Liver (tissue), 9 donors: ENCODE data around the gene ABCB6. TPM values are rescaled to one million over a fixed set of nuclear protein-coding genes. Genes with fewer than 3 reads are reported as not detected.

Source experiments
- DNase-seq: peaks from one replicate; pipeline ENCODE4 v3.0.0-alpha.2; 2017; ENCODE audit warnings: low spot score
- H3K27ac ChIP-seq, 2 donors: one replicate each; pipeline ENCODE4 v1.7.0; 2013; ENCODE audit warnings: inconsistent platforms in 2 of 2, low read length in 2 of 2, control low read depth in 1 of 2, low read depth in 1 of 2, mild to moderate bottlenecking in 1 of 2
- H3K27me3 ChIP-seq, 4 donors: one replicate each; pipeline versions ENCODE4 v1.6.1 to v1.7.0; 2013; ENCODE audit warnings: low read length in 3 of 4, inconsistent platforms in 1 of 4, mild to moderate bottlenecking in 1 of 4, moderate library complexity in 1 of 4; ENCODE audit not compliant: control insufficient read depth in 4 of 4, insufficient read depth in 4 of 4
- H3K36me3 ChIP-seq, 4 donors: one replicate each; pipeline versions ENCODE4 v1.6.1 to v1.7.0; 2013; ENCODE audit warnings: low read length in 3 of 4, mild to moderate bottlenecking in 3 of 4, low read depth in 1 of 4, moderate library complexity in 1 of 4; ENCODE audit not compliant: control insufficient read depth in 4 of 4, insufficient read depth in 3 of 4
- H3K4me1 ChIP-seq, 4 donors: one replicate each; pipeline versions ENCODE4 v1.6.1 to v1.7.0; 2013; ENCODE audit warnings: low read length in 3 of 4, mild to moderate bottlenecking in 3 of 4, moderate library complexity in 1 of 4; ENCODE audit not compliant: control insufficient read depth in 4 of 4, insufficient read depth in 4 of 4
- H3K4me3 ChIP-seq, 3 donors: one replicate each; pipeline versions ENCODE4 v1.6.1 to v1.7.0; 2013; ENCODE audit warnings: low read length in 3 of 3, control low read depth in 1 of 3, low read depth in 1 of 3, mild to moderate bottlenecking in 1 of 3
- H3K9ac ChIP-seq, 2 donors: one replicate each; pipeline ENCODE4 v1.7.0; 2013; ENCODE audit warnings: low read length in 2 of 2, mild to moderate bottlenecking in 2 of 2, moderate library complexity in 2 of 2, control low read depth in 1 of 2, low read depth in 1 of 2
- H3K9me3 ChIP-seq, 4 donors: one replicate each; pipeline versions ENCODE4 v1.6.1 to v1.7.0; 2013; ENCODE audit warnings: low read length in 3 of 4; ENCODE audit not compliant: control insufficient read depth in 4 of 4
- ATF3 ChIP-seq: IDR thresholded peaks from 2 replicates; pipeline ENCODE4 v1.6.1; 2016; ENCODE audit warnings: antibody characterized with exemption
- CTCF ChIP-seq: fragments of 150-350 bp; IDR thresholded peaks from 2 replicates; pipeline ENCODE4 v1.5.1; 2017; ENCODE audit warnings: improper control_type of control experiment, low read depth, low read length; ENCODE audit not compliant: missing input control
- EGR1 ChIP-seq, 2 donors: IDR thresholded peaks; 2 replicates each; pipeline ENCODE4 v1.6.1; 2016 to 2018; ENCODE audit warnings: antibody characterized with exemption in 2 of 2, low read depth in 2 of 2
- FOXA1 ChIP-seq: IDR thresholded peaks from 2 replicates; pipeline ENCODE4 v1.6.1; 2016; ENCODE audit warnings: antibody characterized with exemption
- FOXA2 ChIP-seq: IDR thresholded peaks from 2 replicates; pipeline ENCODE4 v1.6.1; 2016; ENCODE audit warnings: antibody characterized with exemption
- GABPA ChIP-seq, 2 donors: IDR thresholded peaks in 1 of 2; conservative IDR thresholded peaks in 1 of 2; 2 replicates each; pipeline ENCODE4 v1.6.1; 2016; ENCODE audit warnings: antibody characterized with exemption in 2 of 2, mild to moderate bottlenecking in 1 of 2, moderate library complexity in 1 of 2
- HNF4A ChIP-seq, 2 donors: conservative IDR thresholded peaks; 2 replicates each; pipeline ENCODE4 v1.6.1; 2016; ENCODE audit warnings: antibody characterized with exemption in 2 of 2, mild to moderate bottlenecking in 2 of 2
- HNF4G ChIP-seq: IDR thresholded peaks from 2 replicates; pipeline ENCODE4 v1.6.1; 2016; ENCODE audit warnings: antibody characterized with exemption
- JUND ChIP-seq, 2 donors: IDR thresholded peaks; 2 replicates each; pipeline ENCODE4 v1.6.1; 2016; ENCODE audit warnings: antibody characterized with exemption in 2 of 2
- MAX ChIP-seq: IDR thresholded peaks from 2 replicates; pipeline ENCODE4 v1.6.1; 2016; ENCODE audit warnings: antibody characterized with exemption
- NR2F2 ChIP-seq: IDR thresholded peaks from 2 replicates; pipeline ENCODE4 v1.6.1; 2016; ENCODE audit warnings: antibody characterized with exemption
- RAD21 ChIP-seq, 2 donors: IDR thresholded peaks; 2 replicates each; pipeline ENCODE4 v1.6.1; 2016; ENCODE audit warnings: antibody characterized with exemption in 2 of 2, mild to moderate bottlenecking in 2 of 2
- RXRA ChIP-seq, 2 donors: IDR thresholded peaks; 2 replicates each; pipeline ENCODE4 v1.6.1; 2017 to 2018; ENCODE audit warnings: antibody characterized with exemption in 2 of 2, mild to moderate bottlenecking in 1 of 2
- SP1 ChIP-seq: IDR thresholded peaks from 2 replicates; pipeline ENCODE4 v1.6.1; 2018; ENCODE audit warnings: antibody characterized with exemption, mild to moderate bottlenecking
- TAF1 ChIP-seq: conservative IDR thresholded peaks from 2 replicates; pipeline ENCODE4 v1.6.1; 2016; ENCODE audit warnings: antibody characterized with exemption, mild to moderate bottlenecking
- YY1 ChIP-seq: IDR thresholded peaks from 2 replicates; pipeline ENCODE4 v1.6.1; 2016; ENCODE audit warnings: antibody characterized with exemption, mild to moderate bottlenecking
- WGBS: extraction: QIAGEN DNeasy Blood & Tissue Kit; methylation state at CpG from one replicate; pipeline ENCODE4 v1.1.7; 2013; 5-methylcytosine and 5-hydroxymethylcytosine counted together
- polyA plus RNA-seq, 2 donors: library from polyadenylated mRNA; stranded (reverse) in 1 of 2; unstranded in 1 of 2; fragments of 200-250 nt in 1 of 2; fragments of >200 nt in 1 of 2; fragmentation: Nextera tagmentation in 1 of 2; extraction: Ambion mirVana in 1 of 2; gene quantifications; one replicate each; pipeline versions ENCODE4 v1.2.1 to v1.2.3, GENCODE V29; 2013 to 2015
- total RNA-seq, 2 donors: library from RNA; depleted of rRNA; stranded (reverse); fragments of >200 nt; gene quantifications; one replicate each; pipeline ENCODE4 v1.2.3, GENCODE V29; 2014
- TF ChIP-seq, protein P1 (sequence below): IDR thresholded peaks from 2 replicates; pipeline ENCODE4 v1.6.1; 2016; ENCODE audit warnings: antibody characterized with exemption
- TF ChIP-seq, protein P2 (sequence below): IDR thresholded peaks from 2 replicates; pipeline ENCODE4 v1.6.1; 2016; ENCODE audit warnings: antibody characterized with exemption, mild to moderate bottlenecking
- donor health status: healthy.
- donor health status: healthy.
- donor health status: healthy.
- donor health status: healthy.
- donor health status: healthy.

Gene ABCB6
- total and polyA plus RNA-seq, 4 donors, result 19.0 to 96.1 (median 47.8) TPM

GRCh38 chr2:219266232-219266631 lies 47.5 kb upstream of the ABCB6 start:
- H3K9ac ChIP-seq, result no peak overlapping the region
- no peak for DNase-seq
- 88% methylated on average over 5 of the region's 5 CpGs for WGBS

More at GRCh38 chr2:219266232-219266631, 47.5 kb upstream of the ABCB6 start:
- H3K4me1 ChIP-seq, result peaks cover 6 to 16% (median 12%) of the 10 kb centered on the region in 4 donors
- no peak overlapping the region for H3K4me3 ChIP-seq
- no peaks in the 10 kb centered on the region for H3K36me3 ChIP-seq
- no peak overlapping the region for H3K27ac ChIP-seq
- no peaks in the 10 kb centered on the region for H3K27me3 ChIP-seq
- H3K9me3 ChIP-seq, result no peaks in the 10 kb centered on the region
- TF ChIP-seq MAX, result no peak
- TF ChIP-seq GABPA (IDR thresholded peaks at IDR 0.05 in 1 of 2, conservative IDR thresholded peaks at IDR 0.05 in 1 of 2), result no peak
- TF ChIP-seq CTCF, result no peak
- TF ChIP-seq, protein P1, sequence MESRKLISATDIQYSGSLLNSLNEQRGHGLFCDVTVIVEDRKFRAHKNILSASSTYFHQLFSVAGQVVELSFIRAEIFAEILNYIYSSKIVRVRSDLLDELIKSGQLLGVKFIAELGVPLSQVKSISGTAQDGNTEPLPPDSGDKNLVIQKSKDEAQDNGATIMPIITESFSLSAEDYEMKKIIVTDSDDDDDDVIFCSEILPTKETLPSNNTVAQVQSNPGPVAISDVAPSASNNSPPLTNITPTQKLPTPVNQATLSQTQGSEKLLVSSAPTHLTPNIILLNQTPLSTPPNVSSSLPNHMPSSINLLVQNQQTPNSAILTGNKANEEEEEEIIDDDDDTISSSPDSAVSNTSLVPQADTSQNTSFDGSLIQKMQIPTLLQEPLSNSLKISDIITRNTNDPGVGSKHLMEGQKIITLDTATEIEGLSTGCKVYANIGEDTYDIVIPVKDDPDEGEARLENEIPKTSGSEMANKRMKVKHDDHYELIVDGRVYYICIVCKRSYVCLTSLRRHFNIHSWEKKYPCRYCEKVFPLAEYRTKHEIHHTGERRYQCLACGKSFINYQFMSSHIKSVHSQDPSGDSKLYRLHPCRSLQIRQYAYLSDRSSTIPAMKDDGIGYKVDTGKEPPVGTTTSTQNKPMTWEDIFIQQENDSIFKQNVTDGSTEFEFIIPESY, result no peak
- TF ChIP-seq EGR1 (IDR thresholded peaks at IDR 0.05; ENCODE audit: low read depth in 2 of 2), result no peak
- TF ChIP-seq SP1, result no peak
- no peak for TF ChIP-seq HNF4A (conservative IDR thresholded peaks at IDR 0.05)
- TF ChIP-seq FOXA2, result no peak
- no peak for TF ChIP-seq RAD21 (IDR thresholded peaks at IDR 0.05)
- no peak for TF ChIP-seq HNF4G
- no peak for TF ChIP-seq RXRA (IDR thresholded peaks at IDR 0.05)
- no peak for TF ChIP-seq JUND (IDR thresholded peaks at IDR 0.05)
- no peak for TF ChIP-seq NR2F2
- TF ChIP-seq FOXA1, result no peak
- TF ChIP-seq, protein P2, sequence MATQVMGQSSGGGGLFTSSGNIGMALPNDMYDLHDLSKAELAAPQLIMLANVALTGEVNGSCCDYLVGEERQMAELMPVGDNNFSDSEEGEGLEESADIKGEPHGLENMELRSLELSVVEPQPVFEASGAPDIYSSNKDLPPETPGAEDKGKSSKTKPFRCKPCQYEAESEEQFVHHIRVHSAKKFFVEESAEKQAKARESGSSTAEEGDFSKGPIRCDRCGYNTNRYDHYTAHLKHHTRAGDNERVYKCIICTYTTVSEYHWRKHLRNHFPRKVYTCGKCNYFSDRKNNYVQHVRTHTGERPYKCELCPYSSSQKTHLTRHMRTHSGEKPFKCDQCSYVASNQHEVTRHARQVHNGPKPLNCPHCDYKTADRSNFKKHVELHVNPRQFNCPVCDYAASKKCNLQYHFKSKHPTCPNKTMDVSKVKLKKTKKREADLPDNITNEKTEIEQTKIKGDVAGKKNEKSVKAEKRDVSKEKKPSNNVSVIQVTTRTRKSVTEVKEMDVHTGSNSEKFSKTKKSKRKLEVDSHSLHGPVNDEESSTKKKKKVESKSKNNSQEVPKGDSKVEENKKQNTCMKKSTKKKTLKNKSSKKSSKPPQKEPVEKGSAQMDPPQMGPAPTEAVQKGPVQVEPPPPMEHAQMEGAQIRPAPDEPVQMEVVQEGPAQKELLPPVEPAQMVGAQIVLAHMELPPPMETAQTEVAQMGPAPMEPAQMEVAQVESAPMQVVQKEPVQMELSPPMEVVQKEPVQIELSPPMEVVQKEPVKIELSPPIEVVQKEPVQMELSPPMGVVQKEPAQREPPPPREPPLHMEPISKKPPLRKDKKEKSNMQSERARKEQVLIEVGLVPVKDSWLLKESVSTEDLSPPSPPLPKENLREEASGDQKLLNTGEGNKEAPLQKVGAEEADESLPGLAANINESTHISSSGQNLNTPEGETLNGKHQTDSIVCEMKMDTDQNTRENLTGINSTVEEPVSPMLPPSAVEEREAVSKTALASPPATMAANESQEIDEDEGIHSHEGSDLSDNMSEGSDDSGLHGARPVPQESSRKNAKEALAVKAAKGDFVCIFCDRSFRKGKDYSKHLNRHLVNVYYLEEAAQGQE, result no peak
- no peak for TF ChIP-seq YY1
- TF ChIP-seq TAF1, result no peak
- no peak for TF ChIP-seq ATF3
